Measurements from ENCODE around the gene DUSP22. TPM values are rescaled to one million over a fixed set of nuclear protein-coding genes. Genes with fewer than 3 reads are reported as not detected.

The DUSP22 gene
- total and polyA plus RNA-seq, 2 experiments from 2014 or later = 24.2 to 26.3 TPM

DNA sequence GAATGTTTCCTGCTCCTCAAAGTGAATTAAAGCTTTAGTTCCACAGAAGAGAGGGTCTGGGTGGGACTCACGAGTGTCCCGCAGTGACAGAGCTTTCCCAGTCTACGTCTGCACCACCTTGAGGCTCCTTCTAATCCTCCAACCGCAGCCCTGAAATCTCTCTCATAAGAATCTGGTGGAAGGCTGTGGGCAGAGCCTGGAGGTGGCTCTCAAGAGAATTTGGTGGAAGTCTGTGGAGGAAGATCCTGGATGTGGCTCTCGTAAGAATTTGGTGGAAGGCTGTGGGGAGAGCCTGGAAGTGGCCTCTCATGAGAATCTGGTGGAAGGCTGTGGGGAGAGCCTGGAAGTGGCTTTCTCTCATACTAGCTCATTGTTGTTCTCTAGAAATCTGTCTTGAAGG is 13.8 kb upstream of the DUSP22 start:
- no peaks in the 10 kb centered on the region for H3K36me3 ChIP-seq (replicated peaks; ENCODE audit: insufficient read depth, low read depth)
- H3K4me1 ChIP-seq (ENCODE audit: insufficient read depth) = no peaks in the 10 kb centered on the region
- H3K27ac ChIP-seq = no peak overlapping the region
- no peak overlapping the region for H3K4me3 ChIP-seq
- no peak overlapping the region for H3K4me2 ChIP-seq
- no peaks in the 10 kb centered on the region for H4K20me1 ChIP-seq (ENCODE audit: insufficient read depth, poor library complexity, severe bottlenecking)
- H3K79me2 ChIP-seq = no peaks in the 10 kb centered on the region
- no peaks in the 10 kb centered on the region for H3K9me3 ChIP-seq (ENCODE audit: low read depth)
- H3K27me3 ChIP-seq = no peaks in the 10 kb centered on the region
- H2AFZ ChIP-seq = no peak overlapping the region
- WGBS (ENCODE audit: low lambda C conversion rate, missing lambda C conversion rate) = 93% methylated on average over 5 of the region's 5 CpGs
- TF ChIP-seq EZH2 (IDR thresholded peaks at IDR 0.05; ENCODE audit: borderline replicate concordance) = no peak
- TF ChIP-seq EZH2phosphoT487 (IDR thresholded peaks at IDR 0.05; ENCODE audit: low read depth, severe bottlenecking, unreplicated experiment) = no peak
- TF ChIP-seq, protein P1, sequence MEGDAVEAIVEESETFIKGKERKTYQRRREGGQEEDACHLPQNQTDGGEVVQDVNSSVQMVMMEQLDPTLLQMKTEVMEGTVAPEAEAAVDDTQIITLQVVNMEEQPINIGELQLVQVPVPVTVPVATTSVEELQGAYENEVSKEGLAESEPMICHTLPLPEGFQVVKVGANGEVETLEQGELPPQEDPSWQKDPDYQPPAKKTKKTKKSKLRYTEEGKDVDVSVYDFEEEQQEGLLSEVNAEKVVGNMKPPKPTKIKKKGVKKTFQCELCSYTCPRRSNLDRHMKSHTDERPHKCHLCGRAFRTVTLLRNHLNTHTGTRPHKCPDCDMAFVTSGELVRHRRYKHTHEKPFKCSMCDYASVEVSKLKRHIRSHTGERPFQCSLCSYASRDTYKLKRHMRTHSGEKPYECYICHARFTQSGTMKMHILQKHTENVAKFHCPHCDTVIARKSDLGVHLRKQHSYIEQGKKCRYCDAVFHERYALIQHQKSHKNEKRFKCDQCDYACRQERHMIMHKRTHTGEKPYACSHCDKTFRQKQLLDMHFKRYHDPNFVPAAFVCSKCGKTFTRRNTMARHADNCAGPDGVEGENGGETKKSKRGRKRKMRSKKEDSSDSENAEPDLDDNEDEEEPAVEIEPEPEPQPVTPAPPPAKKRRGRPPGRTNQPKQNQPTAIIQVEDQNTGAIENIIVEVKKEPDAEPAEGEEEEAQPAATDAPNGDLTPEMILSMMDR (IDR thresholded peaks at IDR 0.05; ENCODE audit: poor library complexity) = no peak
- DNase-seq (ENCODE audit: low spot score) = no peak
- H3K9me2 ChIP-seq (replicated peaks; ENCODE audit: insufficient read depth) = no peaks in the 10 kb centered on the region

DNA sequence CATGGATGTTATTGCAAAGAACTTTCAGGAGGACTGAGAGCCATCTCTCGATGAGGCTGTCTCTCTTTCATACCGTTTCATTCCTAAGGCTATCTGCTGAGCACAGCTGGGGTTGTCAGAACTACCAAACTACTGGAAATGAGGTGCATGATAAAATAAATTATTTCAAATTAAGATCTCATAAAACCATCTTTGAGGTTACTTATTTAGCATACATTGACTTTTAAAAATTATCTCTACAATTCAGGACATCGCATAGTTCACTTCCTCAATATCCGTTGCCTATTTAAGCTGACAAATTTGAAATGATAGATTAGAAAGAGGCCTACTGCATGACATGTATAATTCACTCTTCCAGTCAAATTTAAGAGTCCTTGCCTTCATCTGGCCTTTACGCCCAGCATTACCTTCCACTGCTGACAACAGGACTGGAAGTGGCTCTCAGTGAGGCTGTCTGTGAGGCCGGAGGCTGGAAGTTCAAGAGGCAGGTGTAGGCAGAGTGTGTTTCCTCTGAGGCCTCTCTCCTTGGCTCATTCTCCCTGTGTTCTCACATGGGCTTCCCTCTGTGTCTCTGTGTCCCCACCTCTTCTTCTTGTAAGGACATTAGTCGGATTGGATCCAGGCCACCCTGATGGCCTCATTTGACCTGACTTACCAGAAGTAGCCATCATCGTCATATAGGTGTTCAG is 12.8 kb upstream of the DUSP22 start:
- TF ChIP-seq EZH2phosphoT487 (IDR thresholded peaks at IDR 0.05; ENCODE audit: low read depth, severe bottlenecking, unreplicated experiment) (no peak), EZH2 (IDR thresholded peaks at IDR 0.05; ENCODE audit: borderline replicate concordance) (no peak)
- TF ChIP-seq, protein P1 (IDR thresholded peaks at IDR 0.05; ENCODE audit: poor library complexity) = no peak
- Histone ChIP-seq H3K9me3 (ENCODE audit: low read depth) (no peaks in the 10 kb centered on the region), H3K79me2 (no peaks in the 10 kb centered on the region), H3K27me3 (no peaks in the 10 kb centered on the region), H4K20me1 (ENCODE audit: insufficient read depth, poor library complexity, severe bottlenecking) (no peaks in the 10 kb centered on the region), H3K4me2 (no peak overlapping the region), H3K9me2 (replicated peaks; ENCODE audit: insufficient read depth) (no peaks in the 10 kb centered on the region), H3K27ac (no peak overlapping the region), H3K36me3 (replicated peaks; ENCODE audit: insufficient read depth, low read depth) (no peaks in the 10 kb centered on the region), H2AFZ (no peak overlapping the region), H3K4me1 (ENCODE audit: insufficient read depth) (no peaks in the 10 kb centered on the region), H3K4me3 (no peak overlapping the region)
- no peak for DNase-seq (ENCODE audit: low spot score)
- WGBS (ENCODE audit: low lambda C conversion rate, missing lambda C conversion rate) = 89% methylated on average over 8 of the region's 8 CpGs

DNA sequence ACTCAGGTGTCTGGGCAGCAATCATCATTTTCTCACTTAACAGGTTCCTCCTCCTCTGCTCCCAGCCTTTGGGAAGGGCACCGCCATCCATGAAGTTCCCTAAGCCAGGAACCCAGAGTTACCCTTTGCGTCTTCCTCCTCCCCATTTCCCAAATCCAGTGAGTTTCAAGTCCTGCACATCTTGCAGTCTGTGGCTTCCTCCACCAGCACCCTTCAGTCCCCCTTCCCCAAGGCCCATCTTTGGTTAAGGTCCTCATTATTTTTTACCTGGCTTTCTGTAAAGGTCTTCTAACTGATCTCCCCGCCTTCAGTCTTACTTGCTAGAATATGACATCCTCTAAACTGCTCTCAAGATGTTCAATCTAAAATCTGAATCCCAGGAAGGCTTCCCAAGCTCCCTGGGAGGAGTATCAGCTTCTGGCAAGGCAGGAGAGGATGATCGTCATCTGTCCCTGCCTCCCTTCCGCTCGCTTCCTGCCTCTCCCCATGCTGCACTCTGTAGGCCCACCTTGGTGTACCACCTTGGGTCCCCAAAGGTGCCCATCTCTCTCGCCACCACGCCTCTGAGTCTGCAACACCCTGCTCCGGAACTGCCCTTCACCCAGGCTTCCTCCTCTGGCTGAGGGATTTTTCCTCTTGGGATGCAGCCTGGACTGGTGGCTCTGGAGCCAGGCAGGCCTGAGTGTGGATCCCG is 11.4 kb upstream of the DUSP22 start:
- DNase-seq (ENCODE audit: low spot score) = no peak
- Histone ChIP-seq H2AFZ (no peak overlapping the region), H3K79me2 (no peaks in the 10 kb centered on the region), H3K36me3 (replicated peaks; ENCODE audit: insufficient read depth, low read depth) (no peaks in the 10 kb centered on the region), H3K9me2 (replicated peaks; ENCODE audit: insufficient read depth) (no peaks in the 10 kb centered on the region), H3K4me2 (no peak overlapping the region), H3K27me3 (no peaks in the 10 kb centered on the region), H3K4me3 (no peak overlapping the region), H4K20me1 (ENCODE audit: insufficient read depth, poor library complexity, severe bottlenecking) (no peaks in the 10 kb centered on the region), H3K27ac (no peak overlapping the region), H3K4me1 (ENCODE audit: insufficient read depth) (no peaks in the 10 kb centered on the region), H3K9me3 (ENCODE audit: low read depth) (no peaks in the 10 kb centered on the region)
- WGBS (ENCODE audit: low lambda C conversion rate, missing lambda C conversion rate) = 85% methylated on average over 10 of the region's 10 CpGs
- TF ChIP-seq, protein P1 (IDR thresholded peaks at IDR 0.05; ENCODE audit: poor library complexity) = no peak
- TF ChIP-seq EZH2phosphoT487 (IDR thresholded peaks at IDR 0.05; ENCODE audit: low read depth, severe bottlenecking, unreplicated experiment) (no peak), EZH2 (IDR thresholded peaks at IDR 0.05; ENCODE audit: borderline replicate concordance) (no peak)

Measured in hepatocyte (in vitro differentiated cells).